ENCODE results near the gene ASCC1. TPM values are rescaled to one million over a fixed set of nuclear protein-coding genes. Genes with fewer than 3 reads are reported as not detected.

ASCC1 gene
- total and polyA plus RNA-seq, 2 donors from 2014 or later = 24.0 to 36.1 TPM

- H3K27ac ChIP-seq (ENCODE audit: low read depth in 2 of 2, low read length in 2 of 2) = no peak overlapping the region
- no peaks in the 10 kb centered on the region for H3K27me3 ChIP-seq (ENCODE audit: control insufficient read depth, insufficient read depth, low read length)
- intact Hi-C loops (cut with DNase I) = no loop called here
- peaks cover 0 to 27% (median 12%) of the 10 kb centered on the region in 3 donors for H3K36me3 ChIP-seq (ENCODE audit: control insufficient read depth in 2 of 3, insufficient read depth in 3 of 3, low read length in 3 of 3)
- H3K4me3 ChIP-seq (ENCODE audit: low read length in 3 of 3) = no peak overlapping the region
- DNase-seq (no peak), FAIRE-seq (no peak)
- H3K9ac ChIP-seq (ENCODE audit: low read length in 3 of 3) = no peak overlapping the region
- H3K4me1 ChIP-seq (ENCODE audit: control insufficient read depth in 2 of 3, insufficient read depth in 2 of 3, low read depth in 1 of 3, low read length in 3 of 3) = no peaks in the 10 kb centered on the region
- no peak for TF ChIP-seq CTCF (IDR thresholded peaks at IDR 0.05; ENCODE audit: borderline replicate concordance, extremely low read depth, insufficient read depth)
- H3K9me3 ChIP-seq (ENCODE audit: control insufficient read depth in 2 of 3, insufficient read depth in 1 of 3, low read length in 3 of 3) = no peaks in the 10 kb centered on the region
Observed at GRCh38 chr10:72206511-72207229, 9.4 kb downstream of the ASCC1 start.

DNA sequence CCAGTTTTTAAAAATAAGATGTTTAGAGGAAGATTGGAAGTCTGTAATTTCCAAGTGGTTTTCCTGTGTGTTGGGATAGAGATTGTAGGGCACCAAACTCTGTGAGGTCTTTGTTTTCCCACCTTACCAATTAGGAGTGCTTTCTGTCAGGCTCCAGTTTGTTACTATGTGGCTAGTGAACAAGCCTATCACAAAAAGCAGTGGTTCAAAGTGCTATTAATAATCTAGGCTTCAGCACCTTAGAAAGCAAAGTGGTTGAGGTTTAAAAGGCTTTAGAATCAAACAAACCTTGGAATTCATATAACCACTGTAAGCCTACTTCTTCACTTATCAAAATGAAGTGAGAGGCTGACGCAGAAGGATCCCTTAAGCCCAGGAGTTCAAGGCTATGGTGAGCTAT, 11.4 kb downstream of the ASCC1 start:
- intact Hi-C loops (cut with DNase I) = no loop called here
- FAIRE-seq (no peak), DNase-seq (no peak)
- Histone ChIP-seq H3K9me3 (ENCODE audit: control insufficient read depth in 2 of 3, insufficient read depth in 1 of 3, low read length in 3 of 3) (no peaks in the 10 kb centered on the region), H3K4me1 (ENCODE audit: control insufficient read depth in 2 of 3, insufficient read depth in 2 of 3, low read depth in 1 of 3, low read length in 3 of 3) (no peaks in the 10 kb centered on the region), H3K27ac (ENCODE audit: low read depth in 2 of 2, low read length in 2 of 2) (no peak overlapping the region), H3K36me3 (ENCODE audit: control insufficient read depth in 2 of 3, insufficient read depth in 3 of 3, low read length in 3 of 3) (peaks cover 3 to 23% (median 5%) of the 10 kb centered on the region in 3 donors), H3K27me3 (ENCODE audit: control insufficient read depth, insufficient read depth, low read length) (no peaks in the 10 kb centered on the region), H3K4me3 (ENCODE audit: low read length in 3 of 3) (no peak overlapping the region), H3K9ac (ENCODE audit: low read length in 3 of 3) (no peak overlapping the region)
- TF ChIP-seq CTCF (IDR thresholded peaks at IDR 0.05; ENCODE audit: borderline replicate concordance, extremely low read depth, insufficient read depth) = no peak

DNA sequence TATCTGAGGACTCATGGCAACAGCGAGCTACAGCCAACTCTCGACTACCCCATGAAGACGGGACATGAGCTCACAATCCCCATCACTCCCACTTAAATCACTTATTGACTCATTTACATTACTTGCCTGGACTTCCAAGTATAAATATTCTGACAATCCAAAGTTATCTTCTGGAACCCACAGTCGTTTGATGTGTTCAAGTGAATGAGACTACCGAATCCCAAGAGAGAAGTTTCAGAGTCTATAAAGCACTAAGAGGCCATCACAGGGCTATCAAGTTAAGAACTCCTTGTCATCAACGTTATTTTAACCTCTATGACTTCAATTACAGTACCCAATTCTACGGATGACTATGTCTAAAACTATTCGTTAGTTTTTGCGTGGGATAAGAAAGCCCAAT, 11.8 kb downstream of the ASCC1 start:
- H3K36me3 ChIP-seq (ENCODE audit: control insufficient read depth in 2 of 3, insufficient read depth in 3 of 3, low read length in 3 of 3) = peaks cover 3 to 23% (median 4%) of the 10 kb centered on the region in 3 donors
- no peak for DNase-seq
- H3K27ac ChIP-seq (ENCODE audit: low read depth in 2 of 2, low read length in 2 of 2) = no peak overlapping the region
- H3K9me3 ChIP-seq (ENCODE audit: control insufficient read depth in 2 of 3, insufficient read depth in 1 of 3, low read length in 3 of 3) = no peaks in the 10 kb centered on the region
- H3K4me1 ChIP-seq (ENCODE audit: control insufficient read depth in 2 of 3, insufficient read depth in 2 of 3, low read depth in 1 of 3, low read length in 3 of 3) = no peaks in the 10 kb centered on the region
- TF ChIP-seq CTCF (IDR thresholded peaks at IDR 0.05; ENCODE audit: borderline replicate concordance, extremely low read depth, insufficient read depth) = no peak
- no peak overlapping the region for H3K9ac ChIP-seq (ENCODE audit: low read length in 3 of 3)
- H3K27me3 ChIP-seq (ENCODE audit: control insufficient read depth, insufficient read depth, low read length) = no peaks in the 10 kb centered on the region
- intact Hi-C loops (cut with DNase I) = no loop called here
- FAIRE-seq = no peak
- H3K4me3 ChIP-seq (ENCODE audit: low read length in 3 of 3) = no peak overlapping the region

Measured in kidney (tissue), 14 donors.